ENCODE results near the gene MCC.

MCC gene

DNA sequence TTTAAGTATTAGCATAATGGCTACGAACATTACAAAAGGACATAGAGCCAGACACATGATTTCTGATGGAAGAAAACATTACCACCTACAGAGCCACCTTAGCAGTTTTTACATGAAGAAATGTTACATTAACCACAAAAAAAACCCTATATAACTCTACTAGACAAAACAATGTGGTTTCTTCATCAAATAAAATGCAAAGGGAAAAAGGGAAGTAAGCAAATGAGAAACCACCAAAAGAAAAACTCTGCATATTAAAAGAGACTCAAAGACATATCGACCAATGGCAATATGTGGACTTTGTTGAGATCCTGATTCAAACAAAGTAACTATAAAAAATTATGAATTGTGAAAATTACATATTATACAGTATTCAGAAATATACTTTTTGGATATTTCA, 186.1 kb downstream of the MCC start:
- DNase-seq: no peak

DNA sequence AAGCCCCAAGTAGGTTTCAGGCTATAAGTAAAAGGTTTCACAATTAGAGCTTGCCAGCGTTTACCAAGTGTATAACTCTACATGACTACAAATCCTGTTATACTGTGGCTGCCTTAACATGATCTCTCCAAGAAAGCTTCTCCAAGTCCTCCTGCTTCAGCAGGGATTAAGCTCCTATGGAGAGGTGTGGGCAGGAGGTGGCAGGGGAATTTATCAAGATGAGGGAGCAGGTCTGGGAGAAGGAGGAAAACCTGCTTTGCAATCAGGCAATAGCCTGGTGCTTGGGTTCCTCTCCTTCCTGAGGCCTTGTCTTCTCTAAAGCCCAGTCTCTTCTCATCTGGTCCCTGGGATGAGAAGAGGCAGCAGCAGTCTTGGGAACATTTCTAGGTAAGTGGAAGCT, 188.7 kb downstream of the MCC start:
- no peak for DNase-seq

DNA sequence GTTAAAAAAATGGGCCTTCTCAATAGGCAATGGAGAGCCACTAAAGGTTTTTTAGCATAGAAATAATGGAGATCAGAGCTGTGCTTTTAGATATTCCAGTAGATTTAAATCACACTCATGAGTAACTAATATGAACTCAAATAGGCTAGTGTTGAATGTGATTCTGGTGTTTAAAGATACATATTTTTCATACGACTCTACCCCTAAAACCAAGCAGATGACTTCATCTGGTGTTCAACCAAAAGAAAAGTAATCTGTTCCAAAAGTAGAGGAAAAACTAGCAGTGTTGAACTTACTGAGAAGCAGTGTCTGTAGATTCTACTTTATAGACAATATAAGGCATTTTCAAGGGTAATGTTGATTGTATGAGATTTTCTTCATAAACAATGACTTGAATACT, 191.6 kb downstream of the MCC start:
- no peak for DNase-seq

DNA sequence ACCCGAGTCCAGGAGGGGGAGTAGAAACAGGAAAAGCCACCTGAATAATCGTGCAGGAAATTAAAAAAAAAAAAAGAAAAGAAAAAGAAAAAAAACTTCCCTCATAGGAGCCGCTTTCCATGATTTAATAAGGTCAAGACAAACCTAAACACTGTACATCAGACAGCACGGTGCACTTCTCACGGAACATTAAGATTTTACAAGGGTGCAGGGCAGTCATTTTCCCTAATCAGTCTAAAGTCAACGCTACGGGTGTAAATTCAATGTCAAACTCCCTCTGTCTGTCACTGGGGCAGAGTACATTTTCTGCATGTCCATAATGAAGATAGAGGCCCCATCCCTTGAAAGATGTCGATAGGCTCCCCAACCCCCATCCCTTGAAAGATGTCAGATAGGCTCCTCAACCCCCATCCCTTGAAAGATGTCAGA, 193.1 kb downstream of the MCC start:
- DNase-seq: no peak

DNA sequence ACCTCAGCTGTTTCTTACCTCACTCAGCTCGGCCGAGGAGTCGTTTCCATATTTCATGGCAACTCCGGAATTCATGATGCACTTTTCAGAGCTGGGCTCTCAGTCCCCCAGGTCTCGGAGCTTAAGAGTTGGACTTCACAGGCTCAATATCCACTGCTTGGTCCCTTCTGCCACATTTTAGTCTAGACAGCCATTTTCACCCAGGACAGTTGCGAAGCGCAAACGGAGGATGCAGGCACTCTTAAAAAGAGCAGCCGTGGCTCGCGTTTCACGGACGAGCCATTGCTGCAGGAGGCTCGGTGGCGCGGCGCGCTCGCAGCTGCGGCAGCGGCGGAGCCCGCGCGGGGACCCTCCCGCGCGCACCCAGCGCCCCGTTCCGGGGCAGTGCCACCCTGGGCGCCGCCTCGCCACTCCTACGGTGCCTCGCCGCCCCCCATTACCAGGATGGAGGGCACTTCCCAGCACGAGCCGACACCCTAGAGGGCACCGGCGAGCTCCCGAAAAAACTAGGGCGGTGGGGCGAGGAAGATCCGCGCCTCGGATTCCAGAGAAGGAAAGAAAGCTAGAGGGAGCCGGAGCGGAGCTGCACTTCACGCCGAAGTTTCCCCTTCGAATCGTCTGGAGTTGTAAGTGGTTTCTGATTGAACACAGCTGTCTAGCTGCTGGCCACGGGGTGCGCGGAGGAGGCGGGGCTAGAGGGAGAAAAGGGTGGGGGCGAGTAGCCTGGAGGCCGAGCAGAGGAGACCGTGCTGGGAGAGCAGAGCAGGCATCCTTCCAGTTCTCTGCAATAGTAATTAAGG, 193.7 kb downstream of the MCC start:
- DNase-seq: peak; percentile 80 to 86

DNA sequence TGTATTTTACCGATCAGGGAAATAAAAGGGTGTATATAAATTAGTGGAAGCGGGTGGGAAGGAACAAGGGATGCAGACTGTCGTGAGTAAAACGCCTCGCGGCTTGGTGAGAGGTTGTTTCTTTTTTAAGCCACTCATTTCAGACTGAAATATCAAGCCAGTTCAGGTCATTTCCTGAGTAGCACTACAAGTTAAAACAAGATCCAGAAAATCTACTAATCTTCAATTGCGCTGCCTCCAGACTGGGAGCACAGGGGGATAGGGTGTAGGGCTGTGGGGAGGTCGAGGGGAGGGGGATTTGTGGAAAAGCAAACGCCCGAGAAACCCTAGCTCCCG, 194.3 kb downstream of the MCC start:
- DNase-seq: peak; percentile 8 to 30

DNA sequence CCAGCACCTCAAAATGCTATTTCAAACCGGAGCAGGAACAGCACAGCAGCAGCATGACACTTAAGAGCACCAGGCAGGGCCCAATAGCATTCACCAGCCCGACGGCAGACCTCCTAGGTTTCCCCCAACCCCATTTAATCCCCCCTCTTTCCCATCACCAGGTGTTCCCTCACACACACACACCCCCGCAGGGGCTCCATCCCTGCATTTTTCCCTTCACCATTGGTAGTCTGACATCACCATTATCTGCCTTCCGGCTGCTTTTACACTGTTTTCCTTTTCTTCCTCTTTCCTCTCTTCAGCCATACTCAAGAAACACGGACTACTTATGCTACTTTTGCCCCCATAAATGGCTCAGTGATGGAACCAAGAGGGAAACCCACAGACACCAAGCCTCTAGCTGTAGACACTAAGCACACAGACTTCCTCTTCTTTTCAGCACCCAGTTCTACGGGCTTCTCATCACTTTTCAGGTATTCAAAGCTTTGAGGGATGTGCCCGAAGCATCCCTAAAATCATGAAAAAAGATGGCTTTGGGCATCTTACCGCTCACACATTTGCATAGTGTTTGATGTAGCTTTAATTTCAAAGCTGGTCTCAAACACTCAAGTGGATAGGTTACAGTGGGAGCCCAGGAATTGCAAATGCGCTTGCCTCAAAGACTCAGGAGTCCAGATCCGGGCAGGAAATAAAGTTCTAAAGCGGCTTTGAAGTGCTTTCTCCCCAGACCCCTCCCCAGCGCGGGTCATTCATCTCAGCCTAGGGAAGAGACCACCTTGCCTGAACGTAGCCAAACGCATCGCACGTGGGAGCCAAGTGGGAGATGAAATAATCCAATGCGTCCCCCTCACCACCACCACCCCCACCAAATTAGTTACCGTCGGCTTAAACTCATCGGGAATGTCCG, 194.9 kb downstream of the MCC start:
- peak in 1 of 2 experiments; percentile 11 for DNase-seq

DNA sequence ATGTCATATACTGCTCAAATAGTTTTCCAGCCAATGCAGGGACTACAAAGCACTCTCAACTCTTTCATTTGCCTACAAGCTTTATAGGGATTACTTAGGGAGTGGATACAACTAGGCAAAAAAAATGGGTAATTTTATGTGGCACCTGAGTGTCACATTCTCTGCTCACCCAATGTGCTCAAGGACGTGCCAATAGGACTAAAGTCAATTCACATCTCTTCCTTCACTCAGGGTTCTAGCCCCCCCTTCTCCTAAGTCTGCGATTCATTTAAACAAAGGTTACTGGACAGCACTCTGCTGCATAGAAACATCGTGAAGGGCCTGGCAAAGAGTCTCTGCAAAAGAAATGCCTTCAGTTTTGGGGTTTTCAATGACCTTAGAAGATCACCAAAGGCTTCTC, 195.8 kb downstream of the MCC start:
- no peak for DNase-seq

DNA sequence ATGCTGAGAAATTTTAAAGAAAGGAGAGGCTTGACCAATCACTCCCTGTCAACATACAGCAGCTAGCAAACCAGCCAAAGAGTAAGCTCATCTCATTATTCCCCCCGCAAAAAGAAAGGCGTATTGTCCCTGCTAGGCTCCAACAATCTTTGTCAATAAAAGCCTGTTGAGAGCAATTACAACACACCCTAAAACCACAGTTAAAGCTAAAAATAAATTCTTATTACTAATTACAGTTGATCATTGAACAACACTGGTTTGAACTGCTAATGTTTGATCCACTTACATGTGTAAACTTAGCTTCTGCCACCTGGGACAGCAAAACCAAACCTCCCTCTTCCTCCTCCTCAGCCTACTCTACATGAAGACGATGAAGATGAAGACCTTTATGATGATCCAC, 204.7 kb downstream of the MCC start:
- no peak for DNase-seq

DNA sequence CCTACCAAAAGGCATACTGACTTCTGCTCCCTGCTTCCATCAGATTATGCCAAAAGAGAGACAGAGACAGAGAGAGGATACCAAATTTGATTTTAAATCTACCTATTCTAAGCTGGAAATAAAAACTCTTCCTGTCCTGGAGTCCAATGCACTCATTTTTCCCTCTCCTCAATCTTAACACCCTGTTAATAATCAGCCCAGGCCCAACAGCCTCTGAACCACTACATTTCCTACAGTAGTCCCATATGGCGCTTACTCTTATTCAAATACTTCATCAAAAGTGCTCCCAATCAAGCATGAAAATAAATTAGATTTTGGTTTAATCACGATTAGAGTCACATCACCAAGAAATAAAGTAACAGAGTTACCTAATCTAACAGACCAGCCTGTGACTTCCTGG, 205.8 kb downstream of the MCC start:
- no peak for DNase-seq

DNA sequence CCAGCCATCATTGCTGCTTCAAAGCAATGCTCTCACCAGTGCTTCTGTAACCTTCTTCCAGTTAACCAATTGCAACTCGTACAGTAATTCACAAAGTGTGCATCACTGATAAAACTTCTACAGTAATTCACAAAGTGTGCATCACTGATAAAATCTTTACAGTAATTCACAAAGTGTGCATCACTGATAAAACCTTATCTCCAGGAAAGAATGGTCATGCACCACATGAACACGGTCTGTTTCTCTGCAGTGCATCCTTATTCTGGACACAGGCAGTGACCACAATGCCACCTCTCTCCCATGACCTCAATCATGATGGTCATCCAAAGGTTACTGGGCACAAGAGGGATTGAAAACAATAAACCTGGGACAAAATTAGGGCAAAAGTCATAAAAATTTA, 207.1 kb downstream of the MCC start:
- DNase-seq: no peak

DNA sequence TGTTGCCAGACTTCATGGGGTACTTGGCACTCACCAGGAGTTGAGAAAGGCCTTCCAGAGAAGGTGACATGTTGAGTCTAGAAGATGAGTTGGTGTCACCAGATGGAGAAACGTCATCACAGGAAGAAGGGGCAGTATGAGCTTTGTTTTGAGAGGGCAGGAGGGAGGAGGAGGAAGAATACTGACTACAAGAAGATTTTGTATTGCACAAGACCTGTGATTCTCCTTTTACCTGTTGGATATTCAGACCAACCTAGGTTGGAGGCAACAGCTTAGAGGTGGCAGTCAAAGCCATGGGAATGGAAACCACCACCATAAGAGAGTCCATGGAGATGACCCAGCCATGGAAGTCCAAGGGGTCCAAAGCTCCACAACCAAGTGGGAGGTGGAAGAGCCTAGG, 207.7 kb downstream of the MCC start:
- DNase-seq: no peak

DNA sequence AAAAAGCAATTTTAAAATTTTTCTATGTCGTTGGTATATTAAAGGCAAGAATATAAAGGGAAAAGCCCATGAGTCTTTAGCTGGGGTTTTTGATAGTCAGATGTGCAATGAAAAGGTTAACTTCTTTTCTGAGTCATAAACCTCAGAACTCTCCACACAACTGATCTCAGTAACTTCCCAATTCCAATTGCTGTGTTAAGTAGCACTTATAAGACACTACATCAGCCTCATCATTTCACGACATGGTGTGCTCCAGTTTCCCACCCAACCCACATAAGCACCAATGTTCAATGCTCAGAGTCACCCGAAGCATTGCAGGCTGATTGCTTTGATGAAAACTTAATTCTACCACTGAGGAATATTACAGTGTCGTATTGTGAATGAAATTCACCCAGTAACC, 209.3 kb downstream of the MCC start:
- DNase-seq: peak in 1 of 2 experiments; percentile 6

DNA sequence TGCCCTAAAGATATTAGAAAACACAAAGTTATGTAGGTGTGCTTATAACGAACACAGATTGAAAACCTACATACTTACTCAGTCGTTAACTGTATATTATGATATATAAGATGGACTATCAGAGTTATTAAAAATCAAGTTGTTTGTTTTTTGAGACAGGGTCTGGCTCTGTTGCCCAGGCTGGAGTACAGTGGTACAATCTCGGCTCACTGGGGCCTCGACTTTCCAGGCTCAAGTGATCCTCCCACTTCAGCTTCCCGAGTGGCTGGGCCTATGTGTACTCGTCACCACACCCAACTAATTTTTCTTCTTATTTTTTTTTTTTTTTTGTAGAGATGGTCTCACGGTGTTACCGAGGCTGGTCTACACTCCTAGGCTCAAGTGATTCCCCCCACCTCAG, 211.8 kb downstream of the MCC start:
- no peak for DNase-seq

DNA sequence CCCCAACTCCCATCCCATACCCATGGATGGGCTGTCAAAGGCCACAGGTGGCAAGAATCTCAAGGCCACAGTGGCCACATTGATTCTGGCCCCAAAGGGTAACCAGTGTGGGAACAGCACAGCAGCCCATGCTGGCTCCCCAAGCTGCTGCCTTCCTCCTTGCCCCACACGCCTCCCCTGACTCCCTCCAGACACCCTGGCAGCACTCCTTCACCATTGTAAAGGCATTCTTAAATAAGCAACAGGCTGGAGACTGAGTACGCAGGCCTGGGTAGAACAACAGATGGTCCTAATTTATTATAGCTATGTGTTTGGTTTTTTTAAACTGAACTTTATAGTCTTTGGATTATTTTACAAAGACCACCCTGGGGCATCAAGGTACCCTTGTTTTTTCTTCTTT, 212.3 kb downstream of the MCC start:
- DNase-seq: no peak

DNA sequence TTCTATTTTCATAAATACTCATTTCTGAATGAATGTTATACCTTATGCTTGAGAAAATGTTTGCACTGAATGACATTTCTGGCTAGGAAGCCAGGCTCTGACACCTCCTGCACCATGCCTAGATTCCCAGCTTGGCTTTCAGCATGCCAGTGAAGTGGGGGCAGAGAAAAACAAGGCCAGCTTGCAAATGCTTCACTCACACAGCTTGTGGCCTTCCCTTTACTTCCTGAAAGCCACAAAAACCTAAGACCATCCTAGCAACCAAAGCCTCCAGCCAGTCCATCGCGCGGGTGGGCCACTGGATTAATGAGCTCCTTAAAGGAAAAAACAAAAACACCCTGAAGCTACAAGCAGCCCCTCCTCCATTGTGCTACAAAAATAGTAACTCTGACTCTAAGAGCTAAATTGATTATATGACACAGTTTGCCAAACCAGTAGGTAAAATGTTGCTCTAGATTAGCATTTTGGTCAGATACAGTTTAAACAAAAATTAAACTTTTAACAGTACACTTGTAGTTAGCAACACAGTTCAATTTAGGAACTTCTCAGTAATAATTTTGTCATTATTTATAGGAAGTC, 213.3 kb downstream of the MCC start:
- no peak for DNase-seq

DNA sequence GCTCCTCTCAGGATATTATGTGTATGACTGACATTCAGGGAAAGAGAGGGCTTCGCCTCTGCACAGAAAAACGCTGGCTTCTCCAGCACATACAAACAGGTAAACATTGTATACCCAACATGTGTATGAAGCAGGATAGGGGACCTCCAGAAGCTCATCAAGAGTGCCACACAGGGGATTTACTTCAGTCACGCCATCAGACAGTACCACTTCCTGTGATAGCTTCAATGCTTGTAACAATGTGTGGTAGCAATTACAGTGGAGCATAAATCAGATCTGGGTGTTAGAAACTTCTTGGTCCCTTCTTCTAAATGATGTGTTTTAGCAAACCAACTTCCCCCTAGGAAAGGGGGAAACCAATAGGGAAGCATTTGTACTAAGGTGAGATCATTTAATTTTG, 214.3 kb downstream of the MCC start:
- DNase-seq: no peak

DNA sequence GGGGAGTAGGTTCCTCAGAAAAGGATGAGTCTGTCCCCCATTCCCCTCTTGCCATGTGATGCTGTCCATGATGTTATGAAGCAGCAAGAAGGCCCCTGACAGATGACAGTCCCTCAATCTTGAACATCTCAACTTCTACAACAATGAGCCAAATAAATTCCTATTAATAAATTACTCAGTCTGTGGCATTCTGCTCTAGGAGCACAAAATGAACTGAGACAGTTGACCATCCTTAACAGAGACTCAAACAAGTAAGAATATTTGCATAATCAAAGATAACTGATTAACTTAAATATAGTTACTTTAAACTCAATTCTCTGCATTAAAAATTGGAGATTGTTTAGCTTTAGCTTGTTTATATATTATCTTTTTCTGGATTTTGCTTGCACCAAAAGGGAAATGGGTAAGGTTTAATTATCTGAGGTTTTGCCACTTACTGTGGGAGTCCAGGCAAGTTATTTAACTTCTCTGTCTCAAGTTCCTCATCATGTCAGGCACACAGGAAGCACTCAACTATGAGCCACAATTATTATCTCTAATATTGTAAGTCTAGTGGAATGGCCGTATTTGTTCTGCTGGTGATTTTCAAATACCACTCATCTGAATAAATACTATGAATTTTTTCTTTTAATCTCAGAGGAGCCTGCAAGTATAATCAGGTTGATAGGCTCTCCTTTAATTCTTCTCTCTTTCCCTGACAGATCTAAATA, 216.4 kb downstream of the MCC start:
- no peak for DNase-seq

DNA sequence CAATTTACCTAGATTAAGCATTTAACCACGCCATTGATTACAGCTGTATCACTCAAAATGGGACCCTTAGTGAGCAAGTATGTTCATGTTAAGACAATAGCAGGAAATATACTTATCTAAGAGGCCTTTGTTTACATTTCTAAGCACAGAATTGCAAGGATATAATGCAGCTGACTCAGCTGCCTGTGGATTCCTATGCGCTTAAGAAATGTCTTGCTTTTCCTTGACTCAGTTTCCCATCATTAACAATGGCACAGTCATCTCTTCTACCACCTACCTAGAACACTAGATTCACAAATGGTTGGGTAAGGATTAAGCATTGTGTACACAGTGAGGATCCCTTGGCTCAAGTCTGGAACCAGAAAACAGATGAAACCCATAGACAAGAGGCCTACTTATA, 217.2 kb downstream of the MCC start:
- no peak for DNase-seq

DNA sequence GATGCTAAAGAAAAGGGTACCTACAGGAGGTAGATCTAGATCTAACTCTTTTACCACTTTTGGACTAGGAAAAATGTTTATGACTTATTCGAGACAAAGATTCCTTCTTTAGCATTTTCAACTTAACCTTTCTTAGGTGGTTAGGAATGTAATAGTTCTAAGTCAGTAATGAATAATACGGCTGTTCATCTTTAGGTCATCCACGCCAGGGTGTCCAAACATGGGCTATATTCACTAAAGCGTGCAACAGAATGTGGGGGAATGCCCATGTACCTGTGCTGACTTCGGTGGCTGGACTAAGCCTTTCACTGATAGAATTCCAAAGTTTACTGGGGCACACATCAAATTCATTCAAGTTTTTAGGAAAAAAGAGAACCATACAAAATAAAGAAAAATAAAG, 218.2 kb downstream of the MCC start:
- no peak for DNase-seq

DNA sequence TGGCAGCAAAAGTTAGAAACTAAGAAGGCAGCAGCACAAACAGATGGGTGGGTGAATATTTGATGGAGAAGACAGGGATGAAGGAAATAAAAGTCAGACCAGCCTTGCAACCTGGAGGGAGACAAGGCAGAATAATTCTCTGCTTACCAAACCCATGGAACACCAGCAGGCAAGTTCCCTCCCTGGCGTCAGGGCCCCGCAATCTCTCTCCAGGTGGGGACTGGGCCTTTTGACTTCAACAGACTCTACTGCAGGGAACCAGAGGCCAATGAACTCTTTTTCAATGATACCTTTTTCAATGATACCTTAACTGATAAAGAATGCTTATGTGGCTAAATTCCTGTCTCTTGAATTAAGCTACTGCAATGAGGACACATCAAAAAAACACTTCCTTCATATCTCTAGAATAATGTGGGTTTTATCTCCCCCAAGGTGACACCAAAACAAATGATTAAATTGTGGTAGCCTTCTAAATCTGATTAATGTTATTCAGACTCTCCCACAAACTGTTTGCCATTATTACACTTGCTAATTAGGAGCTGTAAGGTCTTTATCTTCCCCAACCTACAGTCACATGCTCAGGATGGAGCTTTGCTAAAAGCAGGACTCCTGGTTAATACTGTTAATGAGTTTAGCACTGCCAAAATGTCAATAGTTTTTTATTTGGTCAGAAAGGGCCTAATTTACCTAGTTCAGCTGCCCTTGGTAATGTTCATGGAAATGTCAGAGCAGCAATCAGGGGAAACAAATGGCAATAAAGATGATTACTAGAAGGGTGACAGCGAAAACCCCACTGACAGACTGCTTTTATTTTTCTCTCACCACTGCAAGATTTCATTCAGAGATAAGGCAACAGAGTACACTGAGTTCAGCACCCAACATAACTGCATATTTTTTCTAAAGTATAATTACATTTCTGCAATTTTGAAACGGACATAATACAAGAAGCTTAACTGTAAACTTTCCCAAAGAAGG, 218.9 kb downstream of the MCC start:
- DNase-seq: no peak

DNA sequence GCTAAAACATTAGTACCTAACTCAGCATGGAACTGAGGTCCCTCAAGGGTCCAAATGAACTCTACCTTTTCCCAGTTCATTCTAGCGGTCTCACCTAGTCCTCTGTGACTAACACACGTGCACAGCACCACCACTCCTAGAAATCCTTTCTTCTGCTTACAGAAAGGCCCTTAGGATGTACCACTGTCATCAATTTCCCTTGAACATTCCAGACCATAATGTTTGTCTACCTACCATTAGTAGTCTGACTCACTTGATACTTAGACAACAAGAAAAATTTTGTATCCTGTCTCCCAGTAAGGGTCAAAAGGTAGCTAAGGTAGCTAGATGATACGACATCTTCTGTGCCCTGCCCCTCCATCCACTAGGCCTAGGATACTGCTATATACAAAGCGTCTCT, 220.0 kb downstream of the MCC start:
- DNase-seq: no peak

Measured in activated CD4-positive, alpha-beta T cell treated with anti-CD3 and anti-CD28 coated beads, Interleukin-2, amount 50 U/mL, for 48 hours (primary cell).